Measurements from ENCODE around the gene RUNX1. TPM values are rescaled to one million over a fixed set of nuclear protein-coding genes. Genes with fewer than 3 reads are reported as not detected.

Gene RUNX1
- total RNA-seq, 1 donor from 2014 or later = 18.7 TPM

DNA sequence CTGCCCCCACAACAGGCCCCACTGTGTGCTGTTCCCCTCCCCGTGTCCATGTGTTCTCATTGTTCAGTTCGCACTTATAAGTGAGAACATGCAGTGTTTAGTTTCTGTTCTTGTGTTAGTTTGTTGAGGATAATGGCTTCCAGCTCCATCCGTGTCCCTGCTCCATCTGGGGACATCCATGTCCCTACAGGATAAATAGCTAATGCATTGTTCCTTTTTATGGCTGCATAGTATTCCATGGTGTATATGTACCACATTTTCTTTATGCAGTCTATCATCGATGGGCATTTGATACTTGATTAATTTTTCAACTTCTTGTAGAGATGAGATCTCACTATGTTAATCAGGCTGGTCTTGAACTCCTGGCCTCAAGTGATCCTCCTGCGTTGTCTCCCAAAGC, 44.4 kb upstream of the RUNX1 start:
- Mint-ChIP-seq H3K9me3 (ENCODE audit: unreplicated experiment) (no peaks in the 10 kb centered on the region), H3K27ac (ENCODE audit: unreplicated experiment) (no peak overlapping the region), H3K4me1 (ENCODE audit: unreplicated experiment) (no peaks in the 10 kb centered on the region), H3K4me3 (ENCODE audit: unreplicated experiment) (no peak overlapping the region), H3K27me3 (ENCODE audit: unreplicated experiment) (no peaks in the 10 kb centered on the region), H3K36me3 (ENCODE audit: low read depth, unreplicated experiment) (no peaks in the 10 kb centered on the region)
- DNase-seq (ENCODE audit: low spot score) = no peak
- TF ChIP-seq, protein P1, sequence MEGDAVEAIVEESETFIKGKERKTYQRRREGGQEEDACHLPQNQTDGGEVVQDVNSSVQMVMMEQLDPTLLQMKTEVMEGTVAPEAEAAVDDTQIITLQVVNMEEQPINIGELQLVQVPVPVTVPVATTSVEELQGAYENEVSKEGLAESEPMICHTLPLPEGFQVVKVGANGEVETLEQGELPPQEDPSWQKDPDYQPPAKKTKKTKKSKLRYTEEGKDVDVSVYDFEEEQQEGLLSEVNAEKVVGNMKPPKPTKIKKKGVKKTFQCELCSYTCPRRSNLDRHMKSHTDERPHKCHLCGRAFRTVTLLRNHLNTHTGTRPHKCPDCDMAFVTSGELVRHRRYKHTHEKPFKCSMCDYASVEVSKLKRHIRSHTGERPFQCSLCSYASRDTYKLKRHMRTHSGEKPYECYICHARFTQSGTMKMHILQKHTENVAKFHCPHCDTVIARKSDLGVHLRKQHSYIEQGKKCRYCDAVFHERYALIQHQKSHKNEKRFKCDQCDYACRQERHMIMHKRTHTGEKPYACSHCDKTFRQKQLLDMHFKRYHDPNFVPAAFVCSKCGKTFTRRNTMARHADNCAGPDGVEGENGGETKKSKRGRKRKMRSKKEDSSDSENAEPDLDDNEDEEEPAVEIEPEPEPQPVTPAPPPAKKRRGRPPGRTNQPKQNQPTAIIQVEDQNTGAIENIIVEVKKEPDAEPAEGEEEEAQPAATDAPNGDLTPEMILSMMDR (IDR thresholded peaks at IDR 0.05; ENCODE audit: unreplicated experiment) = no peak

DNA sequence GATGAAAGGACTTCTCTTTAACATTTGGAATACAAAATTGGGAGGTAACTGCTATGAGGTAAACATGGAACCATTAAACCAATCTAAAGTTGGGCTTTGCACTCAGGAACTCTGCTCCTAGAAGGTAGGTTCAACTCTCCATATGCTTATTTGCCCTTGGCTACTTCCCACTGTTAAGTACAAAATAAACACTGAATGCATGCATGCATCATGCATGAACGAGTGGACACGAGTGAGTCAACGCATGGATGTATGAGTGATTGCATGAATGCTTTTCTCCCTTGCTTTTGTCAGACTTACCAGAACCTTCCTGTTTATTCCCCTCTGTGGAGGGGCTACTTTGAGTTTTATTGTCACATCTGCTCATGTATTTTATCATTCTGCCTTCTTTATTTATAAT, 42.4 kb upstream of the RUNX1 start:
- TF ChIP-seq, protein P1 (IDR thresholded peaks at IDR 0.05; ENCODE audit: unreplicated experiment) = no peak
- DNase-seq (ENCODE audit: low spot score) = no peak
- no peaks in the 10 kb centered on the region for H3K36me3 Mint-ChIP-seq (ENCODE audit: low read depth, unreplicated experiment)
- H3K27me3 Mint-ChIP-seq (ENCODE audit: unreplicated experiment) = no peaks in the 10 kb centered on the region
- H3K4me1 Mint-ChIP-seq (ENCODE audit: unreplicated experiment) = peaks cover 3% of the 10 kb centered on the region
- H3K4me3 Mint-ChIP-seq (ENCODE audit: unreplicated experiment) = no peak overlapping the region
- H3K27ac Mint-ChIP-seq (ENCODE audit: unreplicated experiment) = no peak overlapping the region
- no peaks in the 10 kb centered on the region for H3K9me3 Mint-ChIP-seq (ENCODE audit: unreplicated experiment)

DNA sequence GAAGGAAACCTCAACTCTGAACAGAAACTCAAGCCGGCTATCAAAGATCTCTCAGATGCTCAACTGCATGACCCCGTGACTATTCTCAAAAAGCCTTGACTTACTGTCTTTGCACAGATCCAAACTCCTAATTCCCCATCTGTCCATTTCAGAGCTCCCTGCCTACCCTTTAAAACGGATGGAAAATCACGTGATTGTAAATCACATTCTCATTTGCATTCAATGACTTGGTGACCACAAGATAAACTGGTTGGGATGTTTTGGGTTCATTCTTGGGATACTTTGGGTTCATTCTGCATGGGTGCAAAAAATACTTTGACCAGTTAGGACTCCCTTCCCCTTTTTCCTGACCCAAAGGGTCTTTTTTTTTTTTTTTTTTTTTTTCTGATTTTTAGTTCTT, 41.3 kb upstream of the RUNX1 start:
- no peaks in the 10 kb centered on the region for H3K36me3 Mint-ChIP-seq (ENCODE audit: low read depth, unreplicated experiment)
- H3K9me3 Mint-ChIP-seq (ENCODE audit: unreplicated experiment) = no peaks in the 10 kb centered on the region
- DNase-seq (ENCODE audit: low spot score) = no peak
- no peaks in the 10 kb centered on the region for H3K27me3 Mint-ChIP-seq (ENCODE audit: unreplicated experiment)
- H3K4me1 Mint-ChIP-seq (ENCODE audit: unreplicated experiment) = peaks cover 8% of the 10 kb centered on the region
- H3K27ac Mint-ChIP-seq (ENCODE audit: unreplicated experiment) = no peak overlapping the region
- no peak overlapping the region for H3K4me3 Mint-ChIP-seq (ENCODE audit: unreplicated experiment)
- TF ChIP-seq, protein P1 (IDR thresholded peaks at IDR 0.05; ENCODE audit: unreplicated experiment) = no peak

DNA sequence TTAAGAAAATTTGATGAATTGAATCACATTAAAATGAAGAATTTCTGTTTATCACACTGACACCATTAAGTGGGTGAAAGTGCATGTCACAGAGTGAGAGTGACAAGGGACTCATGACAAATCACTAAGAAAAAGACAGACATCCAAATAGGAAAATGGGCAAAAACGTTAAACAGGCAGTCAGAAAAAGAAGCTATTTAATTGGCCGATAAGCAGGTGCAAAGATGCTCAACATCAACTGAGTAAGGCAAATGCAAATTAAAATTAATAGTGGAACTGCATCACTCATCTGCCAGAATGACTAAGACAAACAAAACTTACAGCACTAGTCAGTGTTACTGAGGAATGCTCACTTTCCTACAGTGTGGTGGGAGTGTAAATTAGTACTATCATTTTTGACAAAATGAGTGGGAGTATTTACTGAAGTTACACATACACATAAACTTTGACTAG, 39.2 kb upstream of the RUNX1 start:
- no peaks in the 10 kb centered on the region for H3K9me3 Mint-ChIP-seq (ENCODE audit: unreplicated experiment)
- H3K4me1 Mint-ChIP-seq (ENCODE audit: unreplicated experiment) = peaks cover 8% of the 10 kb centered on the region
- no peak for DNase-seq (ENCODE audit: low spot score)
- TF ChIP-seq, protein P1 (IDR thresholded peaks at IDR 0.05; ENCODE audit: unreplicated experiment) = no peak
- no peaks in the 10 kb centered on the region for H3K36me3 Mint-ChIP-seq (ENCODE audit: low read depth, unreplicated experiment)
- H3K27me3 Mint-ChIP-seq (ENCODE audit: unreplicated experiment) = no peaks in the 10 kb centered on the region
- H3K27ac Mint-ChIP-seq (ENCODE audit: unreplicated experiment) = no peak overlapping the region
- H3K4me3 Mint-ChIP-seq (ENCODE audit: unreplicated experiment) = no peak overlapping the region

DNA sequence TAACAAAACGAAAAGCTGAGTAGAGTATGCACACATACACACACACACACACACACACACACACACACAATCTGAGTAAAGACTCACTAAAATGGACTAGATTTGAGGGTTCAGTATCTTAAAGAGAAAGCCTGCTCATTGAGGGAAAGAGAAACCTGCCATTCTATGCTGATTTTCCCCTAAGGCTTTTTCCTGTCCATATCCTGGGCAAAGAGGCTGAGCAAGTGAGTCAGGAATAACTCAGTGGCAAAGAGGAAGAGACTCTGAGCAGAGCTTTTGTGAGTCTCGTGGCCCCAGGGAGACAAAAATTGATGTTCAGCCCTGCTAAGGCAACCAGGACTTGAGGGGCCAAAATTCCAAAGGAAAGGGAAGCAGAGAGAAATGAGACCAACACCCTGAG, 37.3 kb upstream of the RUNX1 start:
- Mint-ChIP-seq H3K27me3 (ENCODE audit: unreplicated experiment) (no peaks in the 10 kb centered on the region), H3K27ac (ENCODE audit: unreplicated experiment) (peak overlapping the region; percentile 62), H3K9me3 (ENCODE audit: unreplicated experiment) (no peaks in the 10 kb centered on the region), H3K4me3 (ENCODE audit: unreplicated experiment) (no peak overlapping the region), H3K36me3 (ENCODE audit: low read depth, unreplicated experiment) (no peaks in the 10 kb centered on the region), H3K4me1 (ENCODE audit: unreplicated experiment) (peaks cover 8% of the 10 kb centered on the region)
- TF ChIP-seq, protein P1 (IDR thresholded peaks at IDR 0.05; ENCODE audit: unreplicated experiment) = no peak
- no peak for DNase-seq (ENCODE audit: low spot score)
